Measurements from ENCODE around the gene SYCE1.
"Not testable (repeated sequence)": the region's sequence is repeated elsewhere in the genome, so short reads cannot be mapped to it uniquely, and the experiment has no call there.

Gene SYCE1

GRCh38 chr10:133520193-133520738 lies 45.1 kb downstream of the SYCE1 start:
- in situ Hi-C loops (cut with HindIII; ENCODE audit: low pct_ligation_motif_present, low sequenced_read_pairs): no loop called here
- H3K36me3 ChIP-seq (replicated peaks): no peaks in the 10 kb centered on the region
- peak; percentile 63 for TF ChIP-seq CTCF (IDR thresholded peaks at IDR 0.05; ENCODE audit: low read depth, low read length, missing control alignments)
- no peak overlapping the region for H3K27ac ChIP-seq
- DNase-seq: peak; percentile 27
- no peak overlapping the region for H3K4me3 ChIP-seq (ENCODE audit: low read depth, low read length)
- no peaks in the 10 kb centered on the region for H3K27me3 ChIP-seq (replicated peaks)

GRCh38 chr10:133518517-133518916 lies 46.9 kb downstream of the SYCE1 start:
- in situ Hi-C loops (cut with HindIII; ENCODE audit: low pct_ligation_motif_present, low sequenced_read_pairs); H3K36me3 ChIP-seq (replicated peaks); H3K4me3 ChIP-seq (ENCODE audit: low read depth, low read length); DNase-seq; H3K27ac ChIP-seq; H3K27me3 ChIP-seq (replicated peaks): not testable (repeated sequence)

GRCh38 chr10:133516057-133516456 lies 49.3 kb downstream of the SYCE1 start:
- in situ Hi-C loops (cut with HindIII; ENCODE audit: low pct_ligation_motif_present, low sequenced_read_pairs): no loop called here

GRCh38 chr10:133515471-133515870 lies 49.9 kb downstream of the SYCE1 start:
- H3K27ac ChIP-seq: no peak overlapping the region
- in situ Hi-C loops (cut with HindIII; ENCODE audit: low pct_ligation_motif_present, low sequenced_read_pairs): no loop called here
- H3K27me3 ChIP-seq (replicated peaks): no peaks in the 10 kb centered on the region
- no peaks in the 10 kb centered on the region for H3K36me3 ChIP-seq (replicated peaks)
- no peak for TF ChIP-seq CTCF (IDR thresholded peaks at IDR 0.05; ENCODE audit: low read depth, low read length, missing control alignments)
- DNase-seq: no peak
- H3K4me3 ChIP-seq (ENCODE audit: low read depth, low read length): no peak overlapping the region

More at GRCh38 chr10:133516057-133516456, 49.3 kb downstream of the SYCE1 start:
- DNase-seq: no peak
- Histone ChIP-seq H3K4me3 (ENCODE audit: low read depth, low read length) (no peak overlapping the region), H3K36me3 (replicated peaks) (no peaks in the 10 kb centered on the region), H3K27me3 (replicated peaks) (no peaks in the 10 kb centered on the region), H3K27ac (no peak overlapping the region)
- TF ChIP-seq CTCF (IDR thresholded peaks at IDR 0.05; ENCODE audit: low read depth, low read length, missing control alignments): no peak

GRCh38 chr10:133511907-133512528 lies 53.4 kb downstream of the SYCE1 start:
- Histone ChIP-seq H3K27ac (no peak overlapping the region), H3K27me3 (replicated peaks) (no peaks in the 10 kb centered on the region), H3K36me3 (replicated peaks) (no peaks in the 10 kb centered on the region), H3K4me3 (ENCODE audit: low read depth, low read length) (no peak overlapping the region)
- no peak for TF ChIP-seq CTCF (IDR thresholded peaks at IDR 0.05; ENCODE audit: low read depth, low read length, missing control alignments)
- in situ Hi-C loops (cut with HindIII; ENCODE audit: low pct_ligation_motif_present, low sequenced_read_pairs): no loop called here
- no peak for DNase-seq

GRCh38 chr10:133511408-133511807 lies 54.0 kb downstream of the SYCE1 start:
- Histone ChIP-seq H3K36me3 (replicated peaks) (no peaks in the 10 kb centered on the region), H3K4me3 (ENCODE audit: low read depth, low read length) (no peak overlapping the region), H3K27me3 (replicated peaks) (no peaks in the 10 kb centered on the region), H3K27ac (no peak overlapping the region)
- DNase-seq: no peak
- in situ Hi-C loops (cut with HindIII; ENCODE audit: low pct_ligation_motif_present, low sequenced_read_pairs): no loop called here
- TF ChIP-seq CTCF (IDR thresholded peaks at IDR 0.05; ENCODE audit: low read depth, low read length, missing control alignments): no peak

All from brain microvascular endothelial cell (primary cell).